GM13976 (cell line): ENCODE results near the gene CAD.

Experiments used
- DNase-seq: peaks from one replicate; pipeline ENCODE4 v3.0.0; 2012; ENCODE audit warnings: low spot score
- CTCF ChIP-seq: IDR thresholded peaks from 2 replicates; pipeline ENCODE4 v1.5.1; 2012; ENCODE audit warnings: borderline replicate concordance, mild to moderate bottlenecking; ENCODE audit not compliant: insufficient read depth; ENCODE audit errors: extremely low read depth, missing control alignments, control extremely low read depth
- in situ Hi-C: fragments of 300-500 bp; cut with MboI; formaldehyde crosslinking; loops from one replicate; pipeline ENCODE4 v1.12.0; 2022; ENCODE audit warnings: low sequenced_read_pairs, mixed read lengths, inconsistent platforms; ENCODE audit not compliant: unreplicated experiment

Gene CAD

GRCh38 chr2:27282892-27283291 lies 65.7 kb downstream of the CAD start:
- in situ Hi-C loops: loop anchor here (10.0 to 25.0 kb wide), 2 partner anchors 178 to 321 kb away; partner anchors contain the start of gene MAPRE3
- no peak for TF ChIP-seq CTCF
- DNase-seq: no peak

GRCh38 chr2:27284996-27285395 lies 67.8 kb downstream of the CAD start:
- in situ Hi-C loops: loop anchor here (10.0 to 25.0 kb wide), 2 partner anchors 180 to 323 kb away; partner anchors contain the start of gene MAPRE3
- no peak for TF ChIP-seq CTCF
- DNase-seq: no peak

- no peak for TF ChIP-seq CTCF
- in situ Hi-C loops: loop anchor here (10.0 to 25.0 kb wide), 2 partner anchors 181 to 323 kb away; partner anchors contain the start of gene MAPRE3
- no peak for DNase-seq
Measured at GRCh38 chr2:27285481-27285880, 68.3 kb downstream of the CAD start.

- DNase-seq: no peak
- in situ Hi-C loops: loop anchor here (10.0 to 25.0 kb wide), 2 partner anchors 184 to 326 kb away; partner anchors contain the start of gene MAPRE3
- no peak for TF ChIP-seq CTCF
Measured at GRCh38 chr2:27288610-27289009, 71.4 kb downstream of the CAD start.

DNA sequence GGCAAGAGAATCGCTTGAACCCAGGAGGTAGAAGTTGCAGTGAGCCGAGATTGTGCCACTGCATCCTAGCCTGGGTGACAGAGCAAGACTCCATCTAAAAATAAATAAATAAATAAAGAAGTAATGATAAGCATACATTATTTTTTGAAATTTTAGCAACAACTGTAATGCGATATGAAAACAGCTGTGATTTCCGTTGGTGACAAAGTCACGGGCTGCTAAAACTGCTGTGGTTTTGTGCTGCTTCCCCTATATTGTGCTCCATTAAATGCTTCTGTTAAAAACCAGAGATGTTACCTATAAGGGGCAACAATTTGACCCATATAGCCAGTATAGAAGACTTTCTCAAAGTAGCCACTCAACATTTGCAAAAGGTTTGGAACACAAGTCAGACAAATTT lies 73.4 kb downstream of the CAD start:
- TF ChIP-seq CTCF: no peak
- in situ Hi-C loops: loop anchor here (25.0 kb wide), 1 partner anchor 328 kb away; the partner anchor contains the start of gene MAPRE3
- DNase-seq: no peak

GRCh38 chr2:27291865-27292264 lies 74.7 kb downstream of the CAD start:
- no peak for DNase-seq
- TF ChIP-seq CTCF: no peak
- in situ Hi-C loops: loop anchor here (25.0 kb wide), 1 partner anchor 330 kb away; the partner anchor contains the start of gene MAPRE3
